Vagina (tissue), 2 donors: ENCODE results near the gene ESPL1.

ENCODE experiments used
- POLR2A ChIP-seq, 2 donors: fragments of 450-650 bp; IDR thresholded peaks; one replicate each; pipeline ENCODE4 v1.6.1; 2017; ENCODE audit warnings: antibody characterized with exemption in 2 of 2, mild to moderate bottlenecking in 2 of 2, moderate library complexity in 2 of 2
- POLR2AphosphoS5 ChIP-seq, 2 donors: sonication (generic); formaldehyde crosslinking; IDR thresholded peaks; one replicate each; pipeline ENCODE4 v1.9.0; 2017; ENCODE audit warnings: antibody characterized with exemption in 2 of 2, mild to moderate bottlenecking in 2 of 2, low read depth in 1 of 2; ENCODE audit not compliant: insufficient read depth in 1 of 2
- TF ChIP-seq, protein P1 (sequence below), 3 experiments: fragments of 450-650 bp in 2 of 3; fragments of 200-600 bp in 1 of 3; sonication (generic) in 1 of 3; IDR thresholded peaks; one replicate each; pipeline ENCODE4 v1.5.1; 2017 to 2019; ENCODE audit warnings: antibody characterized with exemption in 3 of 3, mild to moderate bottlenecking in 2 of 3, moderate library complexity in 2 of 3

GRCh38 chr12:53233671-53234121 is 34.4 kb upstream of the ESPL1 start:
- TF ChIP-seq, protein P1, sequence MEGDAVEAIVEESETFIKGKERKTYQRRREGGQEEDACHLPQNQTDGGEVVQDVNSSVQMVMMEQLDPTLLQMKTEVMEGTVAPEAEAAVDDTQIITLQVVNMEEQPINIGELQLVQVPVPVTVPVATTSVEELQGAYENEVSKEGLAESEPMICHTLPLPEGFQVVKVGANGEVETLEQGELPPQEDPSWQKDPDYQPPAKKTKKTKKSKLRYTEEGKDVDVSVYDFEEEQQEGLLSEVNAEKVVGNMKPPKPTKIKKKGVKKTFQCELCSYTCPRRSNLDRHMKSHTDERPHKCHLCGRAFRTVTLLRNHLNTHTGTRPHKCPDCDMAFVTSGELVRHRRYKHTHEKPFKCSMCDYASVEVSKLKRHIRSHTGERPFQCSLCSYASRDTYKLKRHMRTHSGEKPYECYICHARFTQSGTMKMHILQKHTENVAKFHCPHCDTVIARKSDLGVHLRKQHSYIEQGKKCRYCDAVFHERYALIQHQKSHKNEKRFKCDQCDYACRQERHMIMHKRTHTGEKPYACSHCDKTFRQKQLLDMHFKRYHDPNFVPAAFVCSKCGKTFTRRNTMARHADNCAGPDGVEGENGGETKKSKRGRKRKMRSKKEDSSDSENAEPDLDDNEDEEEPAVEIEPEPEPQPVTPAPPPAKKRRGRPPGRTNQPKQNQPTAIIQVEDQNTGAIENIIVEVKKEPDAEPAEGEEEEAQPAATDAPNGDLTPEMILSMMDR (IDR thresholded peaks at IDR 0.05): no peak
- TF ChIP-seq POLR2A (IDR thresholded peaks at IDR 0.05): no peak
- no peak for TF ChIP-seq POLR2AphosphoS5 (IDR thresholded peaks at IDR 0.05; ENCODE audit: insufficient read depth in 1 of 2, low read depth in 1 of 2)
